ENCODE results near the gene SLC7A6OS. TPM values are rescaled to one million over a fixed set of nuclear protein-coding genes. Genes with fewer than 3 reads are reported as not detected.

The SLC7A6OS gene
- total and polyA plus RNA-seq, 10 of the 15 experiments (the other 5 are each of a cell fraction or from before 2014, with no cell fraction given), result 2.9 to 27.4 (median 16.9) TPM

DNA sequence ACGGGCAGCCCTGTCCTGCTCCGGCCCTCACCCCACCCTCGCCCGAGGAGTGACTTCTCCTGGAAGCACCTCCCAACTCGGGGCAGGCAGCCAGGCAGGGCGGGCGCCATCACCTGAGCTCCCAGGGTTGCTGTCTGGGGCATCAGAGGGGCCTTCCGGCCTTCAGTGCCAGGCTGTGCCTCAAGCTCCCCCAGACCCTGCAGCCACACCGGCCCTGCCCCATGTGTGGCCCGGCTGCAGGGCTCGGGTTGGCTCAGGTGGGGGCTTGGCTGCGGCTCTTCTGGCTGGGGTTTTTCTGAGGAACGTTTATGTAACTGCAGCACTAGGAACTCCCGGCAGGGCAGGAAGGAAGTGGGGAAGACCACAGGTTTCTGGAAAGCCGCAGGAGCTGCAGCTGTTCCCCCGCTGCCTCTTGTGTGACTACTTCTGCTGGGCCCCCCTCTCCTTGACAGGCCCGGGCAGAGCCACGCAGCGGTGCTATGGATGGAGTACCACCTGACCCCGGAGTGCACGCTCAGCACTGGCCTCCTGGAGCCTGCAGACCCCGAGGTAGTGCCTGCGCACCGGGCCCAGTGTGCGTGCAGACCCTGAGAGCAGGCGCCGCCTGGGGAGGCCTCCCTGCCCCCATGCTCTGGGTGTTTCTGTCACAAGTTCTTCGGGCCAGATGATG, 45.6 kb upstream of the SLC7A6OS start (continued):
- no peak for TF ChIP-seq RCOR1 (conservative IDR thresholded peaks at IDR 0.05; ENCODE audit: low read depth, low read length)
- TF ChIP-seq NFIC (IDR thresholded peaks at IDR 0.05; ENCODE audit: low read depth, low read length), result peak; percentile 93

DNA sequence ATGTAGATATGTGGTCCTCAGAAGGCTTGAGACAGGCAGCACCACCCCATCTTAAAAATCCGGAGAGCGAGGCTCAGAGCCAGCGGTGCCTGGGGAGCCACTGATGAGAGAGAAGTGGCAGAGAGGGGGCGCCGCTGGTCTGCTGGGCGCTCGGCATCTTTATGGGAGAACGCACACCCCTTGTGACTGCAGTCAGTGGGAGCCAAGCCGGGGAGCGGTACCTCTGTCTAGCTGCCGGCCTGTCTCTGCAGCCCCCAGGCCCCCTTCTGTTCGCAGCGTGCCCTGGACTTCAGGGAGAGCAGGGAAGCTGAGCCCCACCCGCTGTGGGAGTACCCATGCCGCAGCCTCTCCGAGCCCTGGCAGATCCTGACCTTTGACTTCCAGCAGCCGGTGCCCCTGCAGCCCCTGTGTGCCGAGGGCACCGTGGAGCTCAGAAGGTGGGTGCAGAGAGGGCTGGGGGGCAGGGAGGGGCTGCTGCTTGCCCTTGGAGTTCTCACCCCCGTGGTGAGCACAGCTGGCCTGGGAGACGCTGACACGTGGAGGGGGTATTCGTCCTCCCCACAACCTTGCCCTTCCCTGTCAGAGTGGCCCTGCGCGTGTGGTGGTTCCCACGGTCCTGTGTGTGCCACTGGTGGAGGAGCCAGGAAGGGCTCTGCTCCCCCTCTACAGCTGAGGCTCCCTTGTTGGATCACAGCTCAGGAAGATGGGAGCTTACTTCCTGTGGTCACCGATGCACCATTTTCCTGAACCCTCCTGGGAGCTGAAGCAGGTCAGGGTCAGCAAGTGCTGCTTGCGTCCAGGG, 44.9 kb upstream of the SLC7A6OS start:
- TF ChIP-seq, protein P1, sequence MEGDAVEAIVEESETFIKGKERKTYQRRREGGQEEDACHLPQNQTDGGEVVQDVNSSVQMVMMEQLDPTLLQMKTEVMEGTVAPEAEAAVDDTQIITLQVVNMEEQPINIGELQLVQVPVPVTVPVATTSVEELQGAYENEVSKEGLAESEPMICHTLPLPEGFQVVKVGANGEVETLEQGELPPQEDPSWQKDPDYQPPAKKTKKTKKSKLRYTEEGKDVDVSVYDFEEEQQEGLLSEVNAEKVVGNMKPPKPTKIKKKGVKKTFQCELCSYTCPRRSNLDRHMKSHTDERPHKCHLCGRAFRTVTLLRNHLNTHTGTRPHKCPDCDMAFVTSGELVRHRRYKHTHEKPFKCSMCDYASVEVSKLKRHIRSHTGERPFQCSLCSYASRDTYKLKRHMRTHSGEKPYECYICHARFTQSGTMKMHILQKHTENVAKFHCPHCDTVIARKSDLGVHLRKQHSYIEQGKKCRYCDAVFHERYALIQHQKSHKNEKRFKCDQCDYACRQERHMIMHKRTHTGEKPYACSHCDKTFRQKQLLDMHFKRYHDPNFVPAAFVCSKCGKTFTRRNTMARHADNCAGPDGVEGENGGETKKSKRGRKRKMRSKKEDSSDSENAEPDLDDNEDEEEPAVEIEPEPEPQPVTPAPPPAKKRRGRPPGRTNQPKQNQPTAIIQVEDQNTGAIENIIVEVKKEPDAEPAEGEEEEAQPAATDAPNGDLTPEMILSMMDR (IDR thresholded peaks at IDR 0.05 in 2 of 3, conservative IDR thresholded peaks at IDR 0.05 in 1 of 3; ENCODE audit: control insufficient read depth in 2 of 3, extremely low read depth in 1 of 3, insufficient read depth in 1 of 3, low read depth in 3 of 3, low read length in 3 of 3), result 0 out of 6 replicates have a peak, but pooled peaks of 1 of the 3 experiments have one; percentile 11
- no peak for TF ChIP-seq CREM (IDR thresholded peaks at IDR 0.05; ENCODE audit: low read depth)
- H3K4me3 ChIP-seq, result no peak overlapping the region
- no peak overlapping the region for H3K9ac ChIP-seq (ENCODE audit: control insufficient read depth, insufficient read depth, low read length)
- H3K79me2 ChIP-seq (ENCODE audit: control insufficient read depth, insufficient read depth, low read length), result no peaks in the 10 kb centered on the region
- peak overlapping the region; percentile 51 for H3K27ac ChIP-seq (ENCODE audit: control insufficient read depth, insufficient read depth)
- DNase-seq (ENCODE audit: low read depth, low spot score) (no peak), FAIRE-seq (no peak), ATAC-seq (peak; percentile 3; the same call in 2 of the 3 replicates)
- no TSS peak for BruUV-seq (replicated peaks)
- H3K9me3 ChIP-seq (replicated peaks; ENCODE audit: control insufficient read depth, insufficient read depth, low read length), result no peaks in the 10 kb centered on the region
- peak overlapping the region; percentile 89 for H3K4me2 ChIP-seq (ENCODE audit: control insufficient read depth, insufficient read depth)
- RAD21 ChIA-PET (ENCODE audit: unreplicated experiment), result interaction anchor here (1.0 to 2.4 kb wide), 5 partner anchors 13 to 118 kb away, joined by 3 to 9 read pairs (median 6); no protein-coding TSS in a partner anchor
- 81% methylated on average over 28 of the region's 28 CpGs for WGBS (ENCODE audit: insufficient coverage, insufficient replicate concordance, low lambda C conversion rate, missing lambda C conversion rate)
- H2AFZ ChIP-seq (ENCODE audit: control insufficient read depth, low read depth, low read length), result no peak overlapping the region
- H3K27me3 ChIP-seq (replicated peaks in 1 of 2; ENCODE audit: control insufficient read depth in 2 of 2, insufficient read depth in 2 of 2, low read length in 1 of 2), result no peaks in the 10 kb centered on the region
- H3K4me1 ChIP-seq (ENCODE audit: control insufficient read depth, insufficient read depth, low read length), result peaks cover 23% of the 10 kb centered on the region
- peaks cover 25 to 46% of the 10 kb centered on the region in 2 experiments for H3K36me3 ChIP-seq (ENCODE audit: control insufficient read depth in 2 of 2, insufficient read depth in 2 of 2, low read length in 1 of 2)
- POLR2A ChIA-PET, result interaction anchor here (1.1 to 1.2 kb wide), 2 partner anchors 23 to 104 kb away, joined by 3 read pairs; no protein-coding TSS in a partner anchor
- intact Hi-C loops (cut with micrococcal nuclease; ENCODE audit: unreplicated experiment) (loop anchor here (1.0 kb wide), 1 partner anchor 14 kb away; no protein-coding TSS in a partner anchor), in situ Hi-C loops (cut with MboI) (no loop called here)
- CTCF ChIA-PET, result interaction anchor here (0.6 to 4.6 kb wide), 10 partner anchors 11 to 94 kb away, joined by 3 to 16 read pairs (median 4); no protein-coding TSS in a partner anchor
- SMC1A ChIA-PET (ENCODE audit: uncharacterized antibody, unreplicated experiment), result interaction anchor here (0.7 to 1.5 kb wide), 7 partner anchors 10 to 94 kb away, joined by 3 to 7 read pairs (median 3); partner anchors contain the start of gene SLC7A6
- no peaks in the 10 kb centered on the region for H4K20me1 ChIP-seq (ENCODE audit: control insufficient read depth, insufficient read depth)
